Fibroblast of pulmonary artery (primary cell): Measurements from ENCODE around the gene RAB11B.
"Not testable (repeated sequence)": the region's sequence is repeated elsewhere in the genome, so short reads cannot be mapped to it uniquely, and the experiment has no call there.

Experiments
- DNase-seq: peaks from one replicate; pipeline ENCODE4 v3.0.0-alpha.2; 2010; ENCODE audit warnings: low read depth
- H3K4me3 ChIP-seq: replicated peaks from 2 replicates; pipeline ENCODE4 v1.5.1; 2011; ENCODE audit warnings: low read depth, mild to moderate bottlenecking, control low read depth, low read length, moderate library complexity
- CTCF ChIP-seq: IDR thresholded peaks from 2 replicates; pipeline ENCODE4 v1.5.1; 2011; ENCODE audit warnings: mild to moderate bottlenecking, control low read depth, low read length, inconsistent platforms; ENCODE audit errors: missing control alignments

Gene RAB11B

GRCh38 chr19:8421484-8422461, 31.6 kb downstream of the RAB11B start:
- TF ChIP-seq CTCF = no peak
- no peak overlapping the region for H3K4me3 ChIP-seq
- DNase-seq = no peak

- H3K4me3 ChIP-seq = no peak overlapping the region
- peak; percentile 99 for DNase-seq
- TF ChIP-seq CTCF = no peak
Measured at GRCh38 chr19:8423817-8424223, 33.7 kb downstream of the RAB11B start.

- DNase-seq, H3K4me3 ChIP-seq: not testable (repeated sequence)
Measured at GRCh38 chr19:8425331-8425730, 35.2 kb downstream of the RAB11B start.

GRCh38 chr19:8426283-8426682, 36.1 kb downstream of the RAB11B start:
- DNase-seq = no peak
- no peak overlapping the region for H3K4me3 ChIP-seq
- no peak for TF ChIP-seq CTCF

- H3K4me3 ChIP-seq = no peak overlapping the region
- DNase-seq = no peak
- TF ChIP-seq CTCF = no peak
Measured at GRCh38 chr19:8429044-8429443, 38.9 kb downstream of the RAB11B start.

- no peak for TF ChIP-seq CTCF
- DNase-seq = no peak
- no peak overlapping the region for H3K4me3 ChIP-seq
Measured at GRCh38 chr19:8429826-8430225, 39.7 kb downstream of the RAB11B start.

GRCh38 chr19:8430650-8431049, 40.5 kb downstream of the RAB11B start:
- DNase-seq = no peak
- no peak overlapping the region for H3K4me3 ChIP-seq
- no peak for TF ChIP-seq CTCF
